Parathyroid adenoma (tissue), 2 donors: ENCODE results near the gene NOCT.

Experiments used
- H2AFZ ChIP-seq: fragments of 300-600 bp; sonication (generic); one replicate; pipeline ENCODE4 v1.7.0; 2017; ENCODE audit warnings: antibody characterized with exemption, mild to moderate bottlenecking
- H3K27ac ChIP-seq: fragments of 300-600 bp; sonication (generic); one replicate; pipeline ENCODE4 v1.7.0; 2017
- H3K27me3 ChIP-seq: fragments of 300-600 bp; sonication (generic); one replicate; pipeline ENCODE4 v1.7.0; 2017; ENCODE audit warnings: low read length; ENCODE audit not compliant: control insufficient read depth, insufficient read depth
- H3K36me3 ChIP-seq: fragments of 300-600 bp; sonication (generic); one replicate; pipeline ENCODE4 v1.7.0; 2017; ENCODE audit warnings: low read length; ENCODE audit not compliant: control insufficient read depth, insufficient read depth
- H3K4me1 ChIP-seq: fragments of 300-600 bp; sonication (generic); one replicate; pipeline ENCODE4 v1.7.0; 2017; ENCODE audit warnings: control low read depth
- H3K4me2 ChIP-seq: fragments of 300-600 bp; sonication (generic); one replicate; pipeline ENCODE4 v1.7.0; 2017; ENCODE audit warnings: low read length
- H3K4me3 ChIP-seq: fragments of 300-600 bp; sonication (generic); one replicate; pipeline ENCODE4 v1.7.0; 2017; ENCODE audit warnings: low read depth, low read length
- H3K79me2 ChIP-seq: fragments of 300-600 bp; sonication (generic); one replicate; pipeline ENCODE4 v1.7.0; 2017; ENCODE audit warnings: control low read depth
- H3K9ac ChIP-seq: fragments of 300-600 bp; sonication (generic); one replicate; pipeline ENCODE4 v1.7.0; 2017; ENCODE audit warnings: mild to moderate bottlenecking
- H3K9me3 ChIP-seq: fragments of 300-600 bp; sonication (generic); one replicate; pipeline ENCODE4 v1.7.0; 2017; ENCODE audit warnings: low read length; ENCODE audit not compliant: control insufficient read depth
- CTCF ChIP-seq: fragments of 300-600 bp; sonication (generic); IDR thresholded peaks from one replicate; pipeline ENCODE4 v1.7.0; 2017; ENCODE audit warnings: antibody characterized with exemption, mild to moderate bottlenecking
- donor health status: primary hyperparathyroidism.

NOCT gene

GRCh38 chr4:139015269-139015947, at the start of gene NOCT:
NOCT (plus strand) TSS chr4:139015781; CDS start chr4:139015982, 201 bp downstream.
- TF ChIP-seq CTCF: no peak
- H3K9me3 ChIP-seq: no peaks in the 10 kb centered on the region
- no peaks in the 10 kb centered on the region for H3K36me3 ChIP-seq
- H3K9ac ChIP-seq: no peak within 1 kb of the TSS
- H3K4me1 ChIP-seq: peaks cover 3% of the 10 kb centered on the region
- no peaks in the 10 kb centered on the region for H3K79me2 ChIP-seq
- H3K4me2 ChIP-seq: peak within 1 kb of the TSS; percentile 97
- no peaks in the 10 kb centered on the region for H3K27me3 ChIP-seq
- peak within 1 kb of the TSS; percentile 95 for H2AFZ ChIP-seq
- H3K4me3 ChIP-seq: peak within 1 kb of the TSS; percentile 64
- H3K27ac ChIP-seq: peak within 1 kb of the TSS; percentile 93

GRCh38 chr4:138967313-138967712, 48.3 kb upstream of the NOCT start:
- Histone ChIP-seq H3K27me3 (no peaks in the 10 kb centered on the region), H3K79me2 (no peaks in the 10 kb centered on the region), H3K4me1 (no peaks in the 10 kb centered on the region), H3K27ac (no peak overlapping the region), H3K9ac (no peak overlapping the region), H3K36me3 (no peaks in the 10 kb centered on the region), H2AFZ (no peak overlapping the region), H3K9me3 (no peaks in the 10 kb centered on the region), H3K4me2 (no peak overlapping the region), H3K4me3 (no peak overlapping the region)
- no peak for TF ChIP-seq CTCF

- H2AFZ ChIP-seq: no peak overlapping the region
- no peak overlapping the region for H3K27ac ChIP-seq
- H3K36me3 ChIP-seq: no peaks in the 10 kb centered on the region
- H3K9me3 ChIP-seq: no peaks in the 10 kb centered on the region
- no peaks in the 10 kb centered on the region for H3K79me2 ChIP-seq
- H3K9ac ChIP-seq: no peak overlapping the region
- H3K4me3 ChIP-seq: no peak overlapping the region
- no peaks in the 10 kb centered on the region for H3K27me3 ChIP-seq
- no peak for TF ChIP-seq CTCF
- no peak overlapping the region for H3K4me2 ChIP-seq
- no peaks in the 10 kb centered on the region for H3K4me1 ChIP-seq
These were observed 42.4 kb upstream of the NOCT start for GRCh38 chr4:138972956-138973801.

GRCh38 chr4:138975225-138975624, 40.4 kb upstream of the NOCT start:
- Histone ChIP-seq H3K27me3 (no peaks in the 10 kb centered on the region), H3K9me3 (no peaks in the 10 kb centered on the region), H3K4me3 (no peak overlapping the region), H2AFZ (no peak overlapping the region), H3K4me2 (no peak overlapping the region), H3K36me3 (no peaks in the 10 kb centered on the region), H3K27ac (no peak overlapping the region), H3K9ac (no peak overlapping the region), H3K79me2 (no peaks in the 10 kb centered on the region), H3K4me1 (no peaks in the 10 kb centered on the region)
- TF ChIP-seq CTCF: no peak
